ENCODE results near the gene PITX2. TPM values are rescaled to one million over a fixed set of nuclear protein-coding genes. Genes with fewer than 3 reads are reported as not detected.

The PITX2 gene
- total RNA-seq, 1 experiment from 2014 or later: 0.90 TPM

DNA sequence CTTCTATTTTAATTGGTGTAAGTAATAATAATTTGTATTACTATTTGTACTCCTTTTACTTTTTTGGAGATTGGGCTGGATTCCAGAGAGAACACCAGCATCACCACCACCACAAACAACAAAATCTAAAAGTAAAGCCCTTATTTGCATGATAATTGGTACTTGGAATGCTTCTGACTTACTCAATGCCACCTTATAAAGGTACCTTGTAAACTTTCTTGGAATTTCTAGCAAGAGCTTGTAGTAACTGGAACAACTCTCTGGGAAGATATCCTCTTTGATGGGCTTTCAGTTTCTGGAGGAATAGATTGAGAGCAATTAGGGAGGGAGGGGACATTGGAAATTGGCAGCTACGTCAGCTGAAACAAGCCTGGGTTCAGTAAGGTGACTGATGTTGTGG, 20.2 kb upstream of the PITX2 start:
- intact Hi-C loops (cut with micrococcal nuclease; ENCODE audit: unreplicated experiment): no loop called here

DNA sequence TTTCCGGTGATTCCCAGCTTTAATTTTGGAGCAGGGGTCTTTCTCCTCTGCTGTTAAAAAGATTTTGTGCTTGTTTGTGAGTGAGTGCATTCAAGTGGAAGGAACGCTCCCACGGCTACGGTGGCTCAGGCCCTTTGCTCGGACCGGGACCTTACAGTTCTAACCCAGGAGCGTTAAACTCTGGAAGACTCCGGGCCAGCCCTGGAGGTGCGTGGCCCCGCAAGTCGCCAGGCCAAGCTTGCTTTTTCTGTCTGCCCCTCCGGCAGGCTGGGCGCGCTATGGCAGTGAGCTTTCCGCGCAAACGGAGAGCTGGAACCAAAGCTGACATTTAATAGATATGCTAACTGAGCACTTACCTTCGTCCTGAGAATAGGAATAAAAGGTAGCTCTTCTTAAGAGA, 18.3 kb upstream of the PITX2 start:
- POLR2A ChIA-PET (ENCODE audit: low non-redundant PET): no interaction called here
- no peaks in the 10 kb centered on the region for H3K4me1 ChIP-seq (ENCODE audit: insufficient read depth, low read length, poor library complexity, severe bottlenecking)
- TF ChIP-seq, protein P1, sequence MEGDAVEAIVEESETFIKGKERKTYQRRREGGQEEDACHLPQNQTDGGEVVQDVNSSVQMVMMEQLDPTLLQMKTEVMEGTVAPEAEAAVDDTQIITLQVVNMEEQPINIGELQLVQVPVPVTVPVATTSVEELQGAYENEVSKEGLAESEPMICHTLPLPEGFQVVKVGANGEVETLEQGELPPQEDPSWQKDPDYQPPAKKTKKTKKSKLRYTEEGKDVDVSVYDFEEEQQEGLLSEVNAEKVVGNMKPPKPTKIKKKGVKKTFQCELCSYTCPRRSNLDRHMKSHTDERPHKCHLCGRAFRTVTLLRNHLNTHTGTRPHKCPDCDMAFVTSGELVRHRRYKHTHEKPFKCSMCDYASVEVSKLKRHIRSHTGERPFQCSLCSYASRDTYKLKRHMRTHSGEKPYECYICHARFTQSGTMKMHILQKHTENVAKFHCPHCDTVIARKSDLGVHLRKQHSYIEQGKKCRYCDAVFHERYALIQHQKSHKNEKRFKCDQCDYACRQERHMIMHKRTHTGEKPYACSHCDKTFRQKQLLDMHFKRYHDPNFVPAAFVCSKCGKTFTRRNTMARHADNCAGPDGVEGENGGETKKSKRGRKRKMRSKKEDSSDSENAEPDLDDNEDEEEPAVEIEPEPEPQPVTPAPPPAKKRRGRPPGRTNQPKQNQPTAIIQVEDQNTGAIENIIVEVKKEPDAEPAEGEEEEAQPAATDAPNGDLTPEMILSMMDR (conservative IDR thresholded peaks at IDR 0.05; ENCODE audit: low read depth, low read length): no peak
- no peak for TF ChIP-seq EZH2 (IDR thresholded peaks at IDR 0.05; ENCODE audit: borderline replicate concordance, low read depth, low read length, poor library complexity, severe bottlenecking)
- BruUV-seq (replicated peaks): no TSS peak
- no peak overlapping the region for H3K4me3 ChIP-seq (ENCODE audit: low read depth, low read length, poor library complexity, severe bottlenecking)
- H3K27me3 ChIP-seq (replicated peaks; ENCODE audit: insufficient read depth, low read depth, low read length, poor library complexity): peaks cover 15% of the 10 kb centered on the region
- H3K27ac ChIP-seq (ENCODE audit: low read depth, low read length, poor library complexity, severe bottlenecking): no peak overlapping the region
- intact Hi-C loops (cut with micrococcal nuclease; ENCODE audit: unreplicated experiment): no loop called here
- DNase-seq (ENCODE audit: low spot score): no peak
- CTCF ChIA-PET: no interaction called here
- H3K9me3 ChIP-seq (ENCODE audit: low read depth, low read length, poor library complexity, severe bottlenecking): no peaks in the 10 kb centered on the region
- H3K36me3 ChIP-seq (ENCODE audit: insufficient read depth, low read length, poor library complexity, severe bottlenecking): no peaks in the 10 kb centered on the region

More for the DNA sequence above, 20.2 kb upstream of the PITX2 start:
- H3K4me1 ChIP-seq (ENCODE audit: insufficient read depth, low read length, poor library complexity, severe bottlenecking): no peaks in the 10 kb centered on the region
- H3K36me3 ChIP-seq (ENCODE audit: insufficient read depth, low read length, poor library complexity, severe bottlenecking): no peaks in the 10 kb centered on the region
- POLR2A ChIA-PET (ENCODE audit: low non-redundant PET): no interaction called here
- H3K4me3 ChIP-seq (ENCODE audit: low read depth, low read length, poor library complexity, severe bottlenecking): no peak overlapping the region
- no peak overlapping the region for H3K27ac ChIP-seq (ENCODE audit: low read depth, low read length, poor library complexity, severe bottlenecking)
- CTCF ChIA-PET: no interaction called here
- TF ChIP-seq, protein P1 (conservative IDR thresholded peaks at IDR 0.05; ENCODE audit: low read depth, low read length): no peak
- TF ChIP-seq EZH2 (IDR thresholded peaks at IDR 0.05; ENCODE audit: borderline replicate concordance, low read depth, low read length, poor library complexity, severe bottlenecking): no peak
- peaks cover 11% of the 10 kb centered on the region for H3K27me3 ChIP-seq (replicated peaks; ENCODE audit: insufficient read depth, low read depth, low read length, poor library complexity)
- no peak for DNase-seq (ENCODE audit: low spot score)
- no peaks in the 10 kb centered on the region for H3K9me3 ChIP-seq (ENCODE audit: low read depth, low read length, poor library complexity, severe bottlenecking)
- no TSS peak for BruUV-seq (replicated peaks)

DNA sequence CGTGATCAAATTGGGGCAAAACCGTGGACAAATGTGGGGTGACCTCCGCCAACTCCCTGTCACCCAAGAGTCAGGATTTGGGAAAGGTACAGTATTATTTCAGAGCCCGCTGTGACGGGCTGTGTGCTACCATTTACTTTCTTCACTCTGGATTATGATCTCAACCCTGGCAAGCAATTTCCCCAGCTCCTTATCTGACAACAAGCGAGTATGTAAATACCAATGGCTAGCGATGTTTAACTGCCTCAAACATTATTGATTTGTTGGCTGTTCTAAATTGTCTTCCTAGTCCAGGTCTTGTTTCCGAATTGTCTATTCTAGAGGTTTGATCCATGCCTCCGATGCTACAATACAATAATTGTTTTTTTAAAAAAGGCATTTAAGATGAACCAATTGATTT, 17.7 kb upstream of the PITX2 start:
- H3K4me3 ChIP-seq (ENCODE audit: low read depth, low read length, poor library complexity, severe bottlenecking): no peak overlapping the region
- no TSS peak for BruUV-seq (replicated peaks)
- DNase-seq (ENCODE audit: low spot score): no peak
- intact Hi-C loops (cut with micrococcal nuclease; ENCODE audit: unreplicated experiment): no loop called here
- H3K9me3 ChIP-seq (ENCODE audit: low read depth, low read length, poor library complexity, severe bottlenecking): no peaks in the 10 kb centered on the region
- H3K36me3 ChIP-seq (ENCODE audit: insufficient read depth, low read length, poor library complexity, severe bottlenecking): no peaks in the 10 kb centered on the region
- no peak for TF ChIP-seq EZH2 (IDR thresholded peaks at IDR 0.05; ENCODE audit: borderline replicate concordance, low read depth, low read length, poor library complexity, severe bottlenecking)
- TF ChIP-seq, protein P1 (conservative IDR thresholded peaks at IDR 0.05; ENCODE audit: low read depth, low read length): no peak
- peaks cover 15% of the 10 kb centered on the region for H3K27me3 ChIP-seq (replicated peaks; ENCODE audit: insufficient read depth, low read depth, low read length, poor library complexity)
- no peak overlapping the region for H3K27ac ChIP-seq (ENCODE audit: low read depth, low read length, poor library complexity, severe bottlenecking)
- no peaks in the 10 kb centered on the region for H3K4me1 ChIP-seq (ENCODE audit: insufficient read depth, low read length, poor library complexity, severe bottlenecking)
- ChIA-PET CTCF (no interaction called here), POLR2A (ENCODE audit: low non-redundant PET) (no interaction called here)

Data from A673 (cell line).